A549 (cell line): Measurements from ENCODE around the gene ACOT11. TPM values are rescaled to one million over a fixed set of nuclear protein-coding genes. Genes with fewer than 3 reads are reported as not detected.

Source experiments
- ATAC-seq, 2 experiments: fragments of 200-7000 bp in 1 of 2; fragments of >200 bp in 1 of 2; cut with Nextera tagmentation in 1 of 2; cut with Tn5 transposase in 1 of 2; 3 replicates each; pipeline versions ENCODE4 v1.8.0 to v1.9.1; 2018 to 2020; ENCODE audit warnings: mild to moderate bottlenecking in 1 of 2, moderate library complexity in 1 of 2
- CTCF ChIA-PET: fragments of 300-600 bp; sonication (Branson Sonifier 250); formaldehyde crosslinking; extraction: SDS; loops from one replicate; lab custom pipeline; 2021; ENCODE audit warnings: antibody characterized with exemption, inconsistent platforms; lab: Yijun Ruan, JAX
- POLR2A ChIA-PET: fragments of 350-600 bp; formaldehyde crosslinking; extraction: SDS; loops from one replicate; lab custom pipeline; 2021; ENCODE audit warnings: antibody characterized with exemption, inconsistent platforms; lab: Yijun Ruan, JAX
- DNase-seq, 2 experiments: peaks; one replicate each; pipeline versions ENCODE4 v3.0.0 to v3.0.0-alpha.2; 2011 to 2016; ENCODE audit warnings: low read depth in 1 of 2, low spot score in 1 of 2
- FAIRE-seq: peaks from 2 replicates; lab custom pipeline; 2011; peaks lifted over from hg19 to GRCh38; lab: Jason Lieb, UNC
- H3K27ac ChIP-seq, 2 experiments: fragments of >200 bp; sonication (Bioruptor Twin); formaldehyde crosslinking; 3 replicates each; pipeline ENCODE4 v1.5.1; 2016 to 2017
- H3K4me1 ChIP-seq: fragments of >200 bp; sonication (Bioruptor Twin); formaldehyde crosslinking; 3 replicates; pipeline ENCODE4 v1.6.1; 2016
- H3K4me2 ChIP-seq: fragments of >200 bp; sonication (Bioruptor Twin); formaldehyde crosslinking; 3 replicates; pipeline ENCODE4 v1.6.1; 2016
- H3K4me3 ChIP-seq: fragments of >200 bp; sonication (Bioruptor Twin); formaldehyde crosslinking; 3 replicates; pipeline ENCODE4 v1.5.1; 2016
- H3K9me3 ChIP-seq: fragments of >200 bp; sonication (Bioruptor Twin); formaldehyde crosslinking; 3 replicates; pipeline ENCODE4 v1.6.1; 2016
- BHLHE40 ChIP-seq: IDR thresholded peaks from 2 replicates; pipeline ENCODE4 v1.6.1; 2012; ENCODE audit warnings: low read depth, low read length, inconsistent platforms
- CBX2 ChIP-seq: fragments of 200-600 bp; sonication (generic); IDR thresholded peaks from 2 replicates; pipeline ENCODE4 v1.6.1; 2016; ENCODE audit warnings: low read depth, mild to moderate bottlenecking, borderline replicate concordance
- CBX8 ChIP-seq: fragments of 200-600 bp; sonication (generic); IDR thresholded peaks from 2 replicates; pipeline ENCODE4 v1.6.1; 2016
- CHD2 ChIP-seq: fragments of 150-350 bp; IDR thresholded peaks from 2 replicates; pipeline ENCODE4 v1.6.1; 2014; ENCODE audit warnings: low read length; ENCODE audit not compliant: partially characterized antibody
- ESRRA ChIP-seq: fragments of 150-350 bp; IDR thresholded peaks from 2 replicates; pipeline ENCODE4 v1.6.1; 2014; ENCODE audit warnings: mild to moderate bottlenecking, low read length, borderline replicate concordance
- FOSL2 ChIP-seq, 2 experiments: fragments of 450-650 bp in 1 of 2; fragments of >200 bp in 1 of 2; sonication (Bioruptor Twin) in 1 of 2; formaldehyde crosslinking; IDR thresholded peaks; 2 replicates each; pipeline versions ENCODE4 v1.5.0 to v1.6.1; 2016 to 2020; ENCODE audit warnings: mild to moderate bottlenecking in 1 of 2, moderate library complexity in 1 of 2
- GATA3 ChIP-seq: IDR thresholded peaks from 2 replicates; pipeline ENCODE4 v1.6.1; 2012; ENCODE audit warnings: borderline replicate concordance
- HDAC2 ChIP-seq: fragments of 200-600 bp; sonication (generic); IDR thresholded peaks from 2 replicates; pipeline ENCODE4 v1.6.1; 2016
- HEYL ChIP-seq: fragments of 250-450 bp; sonication (Bioruptor Pico); IDR thresholded peaks from 2 replicates; pipeline ENCODE4 v1.8.0; 2021; ENCODE audit warnings: mild to moderate bottlenecking, moderate library complexity
- HOXA7 ChIP-seq: fragments of 250-450 bp; sonication (Bioruptor Pico); IDR thresholded peaks from 2 replicates; pipeline ENCODE4 v1.5.0; 2020; ENCODE audit warnings: mild to moderate bottlenecking, moderate library complexity
- HOXB5 ChIP-seq: fragments of 250-450 bp; sonication (Bioruptor Pico); IDR thresholded peaks from 2 replicates; pipeline ENCODE4 v1.5.0; 2020; ENCODE audit warnings: mild to moderate bottlenecking, moderate library complexity
- KDM1A ChIP-seq: fragments of 200-600 bp; sonication (generic); IDR thresholded peaks from 2 replicates; pipeline ENCODE4 v1.6.1; 2016; ENCODE audit warnings: low read depth, mild to moderate bottlenecking
- MAFK ChIP-seq: fragments of 450-650 bp; IDR thresholded peaks from 2 replicates; pipeline ENCODE4 v1.6.1; 2014; ENCODE audit not compliant: partially characterized antibody
- MAZ ChIP-seq: fragments of 150-350 bp; IDR thresholded peaks from 2 replicates; pipeline ENCODE4 v1.6.1; 2014; ENCODE audit warnings: antibody characterized with exemption, low read depth, low read length, borderline replicate concordance
- MYC ChIP-seq: IDR thresholded peaks from 2 replicates; pipeline ENCODE4 v1.6.1; 2012; ENCODE audit warnings: mild to moderate bottlenecking, inconsistent platforms, low read length, improper control_type of control experiment, borderline replicate concordance
- NFE2L2 ChIP-seq: fragments of 150-350 bp; conservative IDR thresholded peaks from 2 replicates; pipeline ENCODE4 v1.6.1; 2014; ENCODE audit warnings: low read length
- PBX3 ChIP-seq: IDR thresholded peaks from 2 replicates; pipeline ENCODE4 v1.6.1; 2012
- POLR2A ChIP-seq: IDR thresholded peaks from 2 replicates; pipeline ENCODE4 v1.6.1; 2012; ENCODE audit warnings: mild to moderate bottlenecking, low read length
- POLR2AphosphoS2 ChIP-seq: conservative IDR thresholded peaks from 2 replicates; pipeline ENCODE4 v1.6.1; 2012; ENCODE audit warnings: low read length, improper control_type of control experiment, inconsistent platforms
- RAD21 ChIP-seq, 2 experiments: fragments of >200 bp in 1 of 2; sonication (Bioruptor Twin) in 1 of 2; formaldehyde crosslinking in 1 of 2; IDR thresholded peaks in 1 of 2; conservative IDR thresholded peaks in 1 of 2; 2 replicates in 1 of 2; 3 replicates in 1 of 2; pipeline ENCODE4 v1.6.1; 2012 to 2018; ENCODE audit warnings: inconsistent platforms in 1 of 2
- RARB ChIP-seq: fragments of 250-450 bp; sonication (Bioruptor Pico); IDR thresholded peaks from 2 replicates; pipeline ENCODE4 v1.8.0; 2021; ENCODE audit warnings: mild to moderate bottlenecking, moderate library complexity
- RCOR1 ChIP-seq: fragments of 150-350 bp; IDR thresholded peaks from 2 replicates; pipeline ENCODE4 v1.6.1; 2014; ENCODE audit warnings: antibody characterized with exemption, low read length, low read depth
- SMC3 ChIP-seq: fragments of >200 bp; sonication (Bioruptor Twin); formaldehyde crosslinking; IDR thresholded peaks from 3 replicates; pipeline ENCODE4 v1.6.1; 2018; ENCODE audit warnings: inconsistent platforms
- TP53 ChIP-seq: fragments of 250-450 bp; sonication (Bioruptor Pico); IDR thresholded peaks from 2 replicates; pipeline ENCODE4 v1.5.0; 2021; ENCODE audit warnings: mild to moderate bottlenecking, moderate library complexity
- ZSCAN20 ChIP-seq: fragments of 250-450 bp; sonication (Bioruptor Pico); IDR thresholded peaks from 2 replicates; pipeline ENCODE4 v1.8.0; 2022; ENCODE audit warnings: mild to moderate bottlenecking, moderate library complexity
- WGBS: methylation state at CpG from one replicate; pipeline ENCODE4 v1.1.6; 2017; ENCODE audit errors: missing lambda C conversion rate; 5-methylcytosine and 5-hydroxymethylcytosine counted together
- polyA plus RNA-seq, 4 experiments: library from polyadenylated mRNA; depleted of rRNA in 3 of 4; stranded (reverse); fragments of >200 nt; fragmentation: RNase III in 1 of 4; extraction: RNeasy Plus Mini Kit Qiagen cat#74134 plus additional on column Dnase treatment in 1 of 4; gene quantifications; 2 replicates in 3 of 4; 3 replicates in 1 of 4; pipeline ENCODE4 v1.2.3, GENCODE V29; 2011 to 2017
- TF ChIP-seq, protein P1 (sequence below): fragments of 450-650 bp; IDR thresholded peaks from 2 replicates; pipeline ENCODE4 v1.6.1; 2014; ENCODE audit warnings: antibody characterized with exemption
- TF ChIP-seq, protein P2 (sequence below): fragments of >200 bp; sonication (Bioruptor Twin); formaldehyde crosslinking; IDR thresholded peaks from 3 replicates; pipeline ENCODE4 v1.5.1; 2016
- TF ChIP-seq, protein P3 (sequence below): fragments of >200 bp; sonication (Bioruptor Twin); formaldehyde crosslinking; IDR thresholded peaks from 3 replicates; pipeline ENCODE4 v1.6.1; 2016

The ACOT11 gene
- polyA plus RNA-seq, 2 of the 4 experiments (the other 2 are of a cell fraction) = 1.7 TPM

- WGBS = 68% methylated on average over 16 of the region's 17 CpGs
- ATAC-seq (no peak; a peak in 2 of 6 replicates), DNase-seq (no peak), FAIRE-seq (no peak)
- TF ChIP-seq KDM1A (no peak), CHD2 (no peak), BHLHE40 (no peak), PBX3 (no peak), NFE2L2 (no peak), FOSL2 (IDR thresholded peaks at IDR 0.05) (no peak), FOSL2 (CRISPR knock-in tag; IDR thresholded peaks at IDR 0.05) (no peak), POLR2A (no peak), CBX2 (no peak), SMC3 (no peak), MAFK (no peak)
- TF ChIP-seq, protein P1, sequence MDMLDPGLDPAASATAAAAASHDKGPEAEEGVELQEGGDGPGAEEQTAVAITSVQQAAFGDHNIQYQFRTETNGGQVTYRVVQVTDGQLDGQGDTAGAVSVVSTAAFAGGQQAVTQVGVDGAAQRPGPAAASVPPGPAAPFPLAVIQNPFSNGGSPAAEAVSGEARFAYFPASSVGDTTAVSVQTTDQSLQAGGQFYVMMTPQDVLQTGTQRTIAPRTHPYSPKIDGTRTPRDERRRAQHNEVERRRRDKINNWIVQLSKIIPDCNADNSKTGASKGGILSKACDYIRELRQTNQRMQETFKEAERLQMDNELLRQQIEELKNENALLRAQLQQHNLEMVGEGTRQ = no peak
- Histone ChIP-seq H3K4me1 (no peaks in the 10 kb centered on the region), H3K4me3 (no peak overlapping the region), H3K27ac (no peak overlapping the region), H3K4me2 (no peak overlapping the region), H3K9me3 (no peaks in the 10 kb centered on the region)
- POLR2A ChIA-PET = no interaction called here
- CTCF ChIA-PET = interaction anchor here (0.7 kb wide), 1 partner anchor 443 kb away, joined by 3 read pairs; no protein-coding TSS in a partner anchor
These were observed 16.5 kb downstream of the ACOT11 start for GRCh38 chr1:54564312-54565112.

DNA sequence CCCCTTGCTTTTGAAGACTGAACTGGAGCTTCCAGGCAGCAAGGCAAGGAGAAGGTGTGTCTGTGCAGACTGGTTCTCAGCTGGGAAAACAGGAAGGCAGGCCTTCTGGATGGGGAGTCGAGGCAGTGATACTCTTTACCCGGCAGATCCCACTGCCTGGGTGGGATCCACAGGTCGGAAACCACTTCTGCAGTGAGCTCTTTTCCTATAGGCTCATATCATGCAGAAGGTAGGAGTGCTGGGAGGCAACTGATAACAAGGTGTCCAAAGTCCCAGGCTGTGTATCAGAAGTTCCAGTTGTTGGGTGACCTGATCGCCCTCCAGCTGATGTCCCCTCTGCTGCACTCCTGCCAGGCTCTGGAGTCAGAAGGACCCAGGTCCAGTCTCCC, 17.1 kb downstream of the ACOT11 start:
- 89% methylated on average over 4 of the region's 4 CpGs for WGBS
- ChIA-PET CTCF (no interaction called here), POLR2A (no interaction called here)
- H3K27ac ChIP-seq = no peak overlapping the region
- H3K4me2 ChIP-seq = no peak overlapping the region
- DNase-seq = no peak
- no peaks in the 10 kb centered on the region for H3K4me1 ChIP-seq
- no peak for FAIRE-seq
- no peak; a peak in 1 of 6 replicates for ATAC-seq
- TF ChIP-seq HOXA7 (CRISPR knock-in tag) (no peak), CBX8 (no peak), RCOR1 (no peak), GATA3 (no peak), MYC (no peak)
- TF ChIP-seq, protein P2, sequence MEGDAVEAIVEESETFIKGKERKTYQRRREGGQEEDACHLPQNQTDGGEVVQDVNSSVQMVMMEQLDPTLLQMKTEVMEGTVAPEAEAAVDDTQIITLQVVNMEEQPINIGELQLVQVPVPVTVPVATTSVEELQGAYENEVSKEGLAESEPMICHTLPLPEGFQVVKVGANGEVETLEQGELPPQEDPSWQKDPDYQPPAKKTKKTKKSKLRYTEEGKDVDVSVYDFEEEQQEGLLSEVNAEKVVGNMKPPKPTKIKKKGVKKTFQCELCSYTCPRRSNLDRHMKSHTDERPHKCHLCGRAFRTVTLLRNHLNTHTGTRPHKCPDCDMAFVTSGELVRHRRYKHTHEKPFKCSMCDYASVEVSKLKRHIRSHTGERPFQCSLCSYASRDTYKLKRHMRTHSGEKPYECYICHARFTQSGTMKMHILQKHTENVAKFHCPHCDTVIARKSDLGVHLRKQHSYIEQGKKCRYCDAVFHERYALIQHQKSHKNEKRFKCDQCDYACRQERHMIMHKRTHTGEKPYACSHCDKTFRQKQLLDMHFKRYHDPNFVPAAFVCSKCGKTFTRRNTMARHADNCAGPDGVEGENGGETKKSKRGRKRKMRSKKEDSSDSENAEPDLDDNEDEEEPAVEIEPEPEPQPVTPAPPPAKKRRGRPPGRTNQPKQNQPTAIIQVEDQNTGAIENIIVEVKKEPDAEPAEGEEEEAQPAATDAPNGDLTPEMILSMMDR = no peak
- H3K4me3 ChIP-seq = no peak overlapping the region
- H3K9me3 ChIP-seq = no peaks in the 10 kb centered on the region

DNA sequence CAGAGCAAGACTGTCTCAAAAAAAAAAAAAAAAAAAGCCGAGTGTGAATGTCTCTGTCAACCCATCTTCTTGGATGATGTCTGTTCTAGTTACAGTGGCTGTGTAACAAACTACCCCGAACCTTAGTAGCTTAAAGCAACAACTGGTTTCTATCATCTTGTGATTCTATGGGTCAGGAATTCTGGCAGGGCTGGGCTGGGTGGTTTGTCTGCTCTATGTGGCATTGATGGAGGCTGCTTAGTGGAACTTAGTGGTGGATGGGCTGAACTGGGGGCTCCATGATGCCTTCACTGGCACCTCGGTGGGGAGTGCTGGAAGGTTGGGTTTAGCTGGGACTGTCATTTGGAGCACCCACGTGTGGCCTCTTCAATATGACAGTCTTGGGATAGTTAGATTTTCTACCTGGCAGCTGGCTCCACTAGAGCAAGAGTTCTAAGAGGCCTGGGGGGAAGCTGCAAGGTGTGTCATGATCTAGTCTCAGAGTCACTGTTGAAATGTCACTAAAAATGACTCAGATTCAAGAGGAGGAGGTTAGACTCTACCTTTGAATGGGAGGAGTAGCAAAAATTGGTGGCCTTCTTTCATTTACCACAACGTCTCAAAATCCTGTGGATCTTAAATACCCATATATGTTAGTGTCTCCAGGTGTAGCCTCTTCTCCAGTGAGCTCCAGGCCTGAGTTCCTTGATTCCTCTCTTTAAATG, 18.6 kb downstream of the ACOT11 start:
- Histone ChIP-seq H3K9me3 (no peaks in the 10 kb centered on the region), H3K27ac (no peak overlapping the region), H3K4me1 (no peaks in the 10 kb centered on the region), H3K4me3 (no peak overlapping the region), H3K4me2 (no peak overlapping the region)
- FAIRE-seq = no peak
- WGBS = 58% methylated on average over 5 of the region's 5 CpGs
- POLR2A ChIA-PET = no interaction called here
- no peak for ATAC-seq
- CTCF ChIA-PET = interaction anchor here (0.6 kb wide), 1 partner anchor 115 kb away, joined by 3 read pairs; no protein-coding TSS in a partner anchor
- no peak for DNase-seq
- TF ChIP-seq POLR2AphosphoS2 (no peak), MAFK (no peak), ESRRA (no peak), RCOR1 (no peak), CHD2 (no peak), ZSCAN20 (CRISPR knock-in tag) (no peak), MAZ (no peak), HDAC2 (no peak), KDM1A (no peak), HEYL (CRISPR knock-in tag) (no peak), TP53 (CRISPR knock-in tag) (no peak), CBX8 (no peak), RARB (no peak), HOXB5 (CRISPR knock-in tag) (no peak), RAD21 (conservative IDR thresholded peaks at IDR 0.05 in 1 of 2, IDR thresholded peaks at IDR 0.05 in 1 of 2) (no peak), FOSL2 (IDR thresholded peaks at IDR 0.05) (no peak), FOSL2 (CRISPR knock-in tag; IDR thresholded peaks at IDR 0.05) (no peak), CBX2 (no peak)
- TF ChIP-seq, protein P3, sequence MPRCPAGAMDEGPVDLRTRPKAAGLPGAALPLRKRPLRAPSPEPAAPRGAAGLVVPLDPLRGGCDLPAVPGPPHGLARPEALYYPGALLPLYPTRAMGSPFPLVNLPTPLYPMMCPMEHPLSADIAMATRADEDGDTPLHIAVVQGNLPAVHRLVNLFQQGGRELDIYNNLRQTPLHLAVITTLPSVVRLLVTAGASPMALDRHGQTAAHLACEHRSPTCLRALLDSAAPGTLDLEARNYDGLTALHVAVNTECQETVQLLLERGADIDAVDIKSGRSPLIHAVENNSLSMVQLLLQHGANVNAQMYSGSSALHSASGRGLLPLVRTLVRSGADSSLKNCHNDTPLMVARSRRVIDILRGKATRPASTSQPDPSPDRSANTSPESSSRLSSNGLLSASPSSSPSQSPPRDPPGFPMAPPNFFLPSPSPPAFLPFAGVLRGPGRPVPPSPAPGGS = no peak
